ENCODE data around the gene HMGCL.
"Not testable (repeated sequence)": the region's sequence is repeated elsewhere in the genome, so short reads cannot be mapped to it uniquely, and the experiment has no call there.

HMGCL gene

GRCh38 chr1:23854568-23854967, 29.3 kb upstream of the HMGCL start (continued):
- no peak for TF ChIP-seq BACH2 (CRISPR knock-in tag; IDR thresholded peaks at IDR 0.05; ENCODE audit: borderline replicate concordance)
- TF ChIP-seq ZFP3 (CRISPR knock-in tag; IDR thresholded peaks at IDR 0.05), result no peak
- TF ChIP-seq ESRRG (CRISPR knock-in tag; IDR thresholded peaks at IDR 0.05), result no peak

- ATAC-seq, result not testable (repeated sequence)
Measured at GRCh38 chr1:23853124-23853523, 27.9 kb upstream of the HMGCL start.

GRCh38 chr1:23851406-23851805, 26.2 kb upstream of the HMGCL start:
- ATAC-seq, result not testable (repeated sequence)

- no peak for ATAC-seq
- TF ChIP-seq TSHZ2 (CRISPR knock-in tag; IDR thresholded peaks at IDR 0.05), result no peak
- no peak for TF ChIP-seq ESRRG (CRISPR knock-in tag; IDR thresholded peaks at IDR 0.05)
- no peak for TF ChIP-seq ZNF8 (CRISPR knock-in tag; IDR thresholded peaks at IDR 0.05)
- TF ChIP-seq ZNF565 (CRISPR knock-in tag; conservative IDR thresholded peaks at IDR 0.05; ENCODE audit: low read depth), result no peak
- no peak for TF ChIP-seq PPARA (CRISPR knock-in tag; IDR thresholded peaks at IDR 0.05; ENCODE audit: borderline replicate concordance)
- no peak for TF ChIP-seq ARNTL (CRISPR knock-in tag; IDR thresholded peaks at IDR 0.05; ENCODE audit: borderline replicate concordance, low read depth)
- no peak for TF ChIP-seq ZFP3 (CRISPR knock-in tag; IDR thresholded peaks at IDR 0.05)
- no peak for TF ChIP-seq OSR1 (CRISPR knock-in tag; IDR thresholded peaks at IDR 0.05)
- TF ChIP-seq CSRNP3 (CRISPR knock-in tag; IDR thresholded peaks at IDR 0.05), result no peak
- no peak for TF ChIP-seq GLIS3 (CRISPR knock-in tag; IDR thresholded peaks at IDR 0.05)
- no peak for TF ChIP-seq CSDC2 (CRISPR knock-in tag; IDR thresholded peaks at IDR 0.05)
- TF ChIP-seq ZFP30 (CRISPR knock-in tag; IDR thresholded peaks at IDR 0.05), result no peak
- no peak for TF ChIP-seq TCF4 (CRISPR knock-in tag; IDR thresholded peaks at IDR 0.05; ENCODE audit: borderline replicate concordance)
- TF ChIP-seq PATZ1 (CRISPR knock-in tag; IDR thresholded peaks at IDR 0.05; ENCODE audit: borderline replicate concordance), result no peak
- no peak for TF ChIP-seq TOX (CRISPR knock-in tag; IDR thresholded peaks at IDR 0.05; ENCODE audit: borderline replicate concordance)
- no peak for TF ChIP-seq CREB5 (CRISPR knock-in tag; IDR thresholded peaks at IDR 0.05; ENCODE audit: low read depth)
- no peak for TF ChIP-seq ZC3H10 (CRISPR knock-in tag; IDR thresholded peaks at IDR 0.05)
- TF ChIP-seq SNAI2 (CRISPR knock-in tag; IDR thresholded peaks at IDR 0.05), result no peak
Measured at GRCh38 chr1:23848673-23849616, 23.7 kb upstream of the HMGCL start.

- not testable (repeated sequence) for ATAC-seq
Measured at GRCh38 chr1:23847482-23848095, 22.4 kb upstream of the HMGCL start.
